ENCODE measurements around the gene CFAP251. TPM values are rescaled to one million over a fixed set of nuclear protein-coding genes. Genes with fewer than 3 reads are reported as not detected.

CFAP251 gene
- total RNA-seq, 1 experiment from 2014 or later = 23.5 TPM

- no TSS peak for BruUV-seq (replicated peaks)
- DNase-seq (ENCODE audit: unreplicated experiment) = no peak
- Mint-ChIP-seq H3K27me3 (ENCODE audit: insufficient read depth, unreplicated experiment) (no peaks in the 10 kb centered on the region), H3K36me3 (ENCODE audit: insufficient read depth, unreplicated experiment) (peaks cover 47% of the 10 kb centered on the region), H3K4me1 (ENCODE audit: insufficient read depth, unreplicated experiment) (no peaks in the 10 kb centered on the region), H3K9me3 (ENCODE audit: unreplicated experiment) (no peaks in the 10 kb centered on the region), H3K27ac (ENCODE audit: low read depth, unreplicated experiment) (no peak overlapping the region), H3K4me3 (ENCODE audit: unreplicated experiment) (no peak overlapping the region)
- CTCF ChIA-PET = interaction anchor here (0.6 kb wide), 2 partner anchors 21 to 98 kb away, joined by 3 read pairs; no protein-coding TSS in a partner anchor
- intact Hi-C loops (cut with micrococcal nuclease) = no loop called here
- POLR2A ChIA-PET = interaction anchor here (1.2 to 2.0 kb wide), 3 partner anchors 8 to 42 kb away, joined by 3 to 7 read pairs (median 4); no protein-coding TSS in a partner anchor
- TF ChIP-seq, protein P1, sequence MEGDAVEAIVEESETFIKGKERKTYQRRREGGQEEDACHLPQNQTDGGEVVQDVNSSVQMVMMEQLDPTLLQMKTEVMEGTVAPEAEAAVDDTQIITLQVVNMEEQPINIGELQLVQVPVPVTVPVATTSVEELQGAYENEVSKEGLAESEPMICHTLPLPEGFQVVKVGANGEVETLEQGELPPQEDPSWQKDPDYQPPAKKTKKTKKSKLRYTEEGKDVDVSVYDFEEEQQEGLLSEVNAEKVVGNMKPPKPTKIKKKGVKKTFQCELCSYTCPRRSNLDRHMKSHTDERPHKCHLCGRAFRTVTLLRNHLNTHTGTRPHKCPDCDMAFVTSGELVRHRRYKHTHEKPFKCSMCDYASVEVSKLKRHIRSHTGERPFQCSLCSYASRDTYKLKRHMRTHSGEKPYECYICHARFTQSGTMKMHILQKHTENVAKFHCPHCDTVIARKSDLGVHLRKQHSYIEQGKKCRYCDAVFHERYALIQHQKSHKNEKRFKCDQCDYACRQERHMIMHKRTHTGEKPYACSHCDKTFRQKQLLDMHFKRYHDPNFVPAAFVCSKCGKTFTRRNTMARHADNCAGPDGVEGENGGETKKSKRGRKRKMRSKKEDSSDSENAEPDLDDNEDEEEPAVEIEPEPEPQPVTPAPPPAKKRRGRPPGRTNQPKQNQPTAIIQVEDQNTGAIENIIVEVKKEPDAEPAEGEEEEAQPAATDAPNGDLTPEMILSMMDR (IDR thresholded peaks at IDR 0.05; ENCODE audit: unreplicated experiment) = no peak
Measured at GRCh38 chr12:121957861-121958515, 39.6 kb downstream of the CFAP251 start.

DNA sequence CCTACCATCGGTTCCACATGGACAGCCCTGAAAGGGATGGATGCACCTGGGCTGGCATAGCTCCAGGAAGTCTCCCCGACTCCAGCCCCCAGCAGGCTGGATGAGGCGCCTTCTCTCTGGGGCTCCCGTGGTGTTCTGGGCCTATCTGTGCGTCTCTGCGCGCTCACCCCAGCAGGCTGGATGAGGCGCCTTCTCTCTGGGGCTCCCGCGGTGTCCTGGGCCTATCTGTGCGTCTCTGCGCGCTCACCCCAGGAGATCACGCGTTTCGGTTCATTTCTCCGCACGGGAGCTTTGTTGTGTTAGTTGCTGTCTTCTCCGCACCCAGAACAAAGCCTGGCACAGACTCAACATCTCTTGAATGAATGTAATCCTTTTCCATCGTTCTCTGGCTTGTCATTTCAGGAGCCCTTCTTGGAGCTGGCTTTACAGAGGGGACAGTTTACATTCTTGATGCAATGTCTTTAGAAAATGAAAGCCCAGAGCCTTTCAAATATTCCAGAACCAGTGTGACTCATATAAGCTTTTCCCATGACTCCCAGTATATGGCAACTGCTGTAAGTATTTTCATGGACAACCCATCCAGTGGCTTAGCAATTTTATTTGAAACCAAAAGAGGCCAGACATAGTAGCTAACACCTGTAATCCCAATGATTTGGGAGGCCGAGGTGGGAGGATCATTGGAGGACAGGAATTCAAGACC is 40.3 kb downstream of the CFAP251 start:
- intact Hi-C loops (cut with micrococcal nuclease) = no loop called here
- DNase-seq (ENCODE audit: unreplicated experiment) = no peak
- H3K27ac Mint-ChIP-seq (ENCODE audit: low read depth, unreplicated experiment) = no peak overlapping the region
- TF ChIP-seq, protein P1 (IDR thresholded peaks at IDR 0.05; ENCODE audit: unreplicated experiment) = no peak
- H3K27me3 Mint-ChIP-seq (ENCODE audit: insufficient read depth, unreplicated experiment) = no peaks in the 10 kb centered on the region
- peaks cover 52% of the 10 kb centered on the region for H3K36me3 Mint-ChIP-seq (ENCODE audit: insufficient read depth, unreplicated experiment)
- H3K9me3 Mint-ChIP-seq (ENCODE audit: unreplicated experiment) = no peaks in the 10 kb centered on the region
- H3K4me3 Mint-ChIP-seq (ENCODE audit: unreplicated experiment) = no peak overlapping the region
- ChIA-PET POLR2A (interaction anchor here (1.2 to 2.0 kb wide), 3 partner anchors 8 to 43 kb away, joined by 3 to 7 read pairs (median 4); no protein-coding TSS in a partner anchor), CTCF (no interaction called here)
- BruUV-seq (replicated peaks) = no TSS peak
- H3K4me1 Mint-ChIP-seq (ENCODE audit: insufficient read depth, unreplicated experiment) = no peaks in the 10 kb centered on the region

- Mint-ChIP-seq H3K4me1 (ENCODE audit: insufficient read depth, unreplicated experiment) (no peaks in the 10 kb centered on the region), H3K9me3 (ENCODE audit: unreplicated experiment) (no peaks in the 10 kb centered on the region), H3K4me3 (ENCODE audit: unreplicated experiment) (no peak overlapping the region), H3K27me3 (ENCODE audit: insufficient read depth, unreplicated experiment) (no peaks in the 10 kb centered on the region), H3K27ac (ENCODE audit: low read depth, unreplicated experiment) (no peak overlapping the region), H3K36me3 (ENCODE audit: insufficient read depth, unreplicated experiment) (peaks cover 53% of the 10 kb centered on the region)
- BruUV-seq (replicated peaks) = no TSS peak
- POLR2A ChIA-PET = interaction anchor here (2.3 kb wide), 1 partner anchor 31 kb away, joined by 7 read pairs; no protein-coding TSS in a partner anchor
- DNase-seq (ENCODE audit: unreplicated experiment) = no peak
- TF ChIP-seq, protein P1 (IDR thresholded peaks at IDR 0.05; ENCODE audit: unreplicated experiment) = no peak
- CTCF ChIA-PET = interaction anchor here (0.6 kb wide), 1 partner anchor 182 kb away, joined by 3 read pairs; no protein-coding TSS in a partner anchor
- intact Hi-C loops (cut with micrococcal nuclease) = no loop called here
Measured at GRCh38 chr12:121960541-121960940, 42.1 kb downstream of the CFAP251 start.

DNA sequence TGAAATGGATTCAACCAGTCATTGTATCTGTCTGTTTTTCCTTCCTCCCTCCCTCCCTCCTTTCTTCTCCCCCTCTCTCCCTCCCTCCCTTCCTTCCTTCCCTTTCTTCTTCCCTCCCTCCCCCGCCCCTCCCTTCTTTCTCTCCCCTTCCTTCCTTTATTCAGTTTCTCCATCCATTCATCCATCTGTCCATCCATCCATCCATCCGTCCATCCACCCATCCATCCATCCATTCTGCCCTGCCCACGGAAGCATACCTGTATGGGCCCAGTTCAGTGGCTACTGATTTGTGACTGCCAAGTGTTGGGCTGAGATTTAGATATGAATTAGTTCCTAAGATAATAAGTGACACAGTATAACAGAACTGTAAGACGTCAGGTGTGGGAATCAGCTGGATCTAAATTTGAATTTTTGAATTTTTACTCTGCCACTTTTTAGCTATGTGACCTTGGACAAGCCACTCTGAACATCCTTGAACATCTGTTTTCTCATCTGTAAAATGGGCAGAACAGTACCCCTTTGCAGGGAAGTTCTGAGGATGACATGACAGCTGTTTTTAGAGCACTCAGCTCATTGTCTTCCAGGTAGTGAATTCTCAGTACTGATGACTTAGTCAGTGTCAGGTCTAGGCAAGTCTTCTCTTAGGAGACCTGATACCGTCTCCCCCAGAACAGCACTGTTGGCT is 42.9 kb downstream of the CFAP251 start:
- ChIA-PET CTCF (interaction anchor here (0.5 to 0.6 kb wide), 2 partner anchors 120 to 279 kb away, joined by 3 read pairs; no protein-coding TSS in a partner anchor), POLR2A (interaction anchor here (2.3 kb wide), 1 partner anchor 31 kb away, joined by 7 read pairs; no protein-coding TSS in a partner anchor)
- Mint-ChIP-seq H3K27ac (ENCODE audit: low read depth, unreplicated experiment) (no peak overlapping the region), H3K4me3 (ENCODE audit: unreplicated experiment) (no peak overlapping the region), H3K36me3 (ENCODE audit: insufficient read depth, unreplicated experiment) (peaks cover 52% of the 10 kb centered on the region), H3K4me1 (ENCODE audit: insufficient read depth, unreplicated experiment) (no peaks in the 10 kb centered on the region), H3K27me3 (ENCODE audit: insufficient read depth, unreplicated experiment) (no peaks in the 10 kb centered on the region), H3K9me3 (ENCODE audit: unreplicated experiment) (no peaks in the 10 kb centered on the region)
- DNase-seq (ENCODE audit: unreplicated experiment) = no peak
- intact Hi-C loops (cut with micrococcal nuclease) = no loop called here
- TF ChIP-seq, protein P1 (IDR thresholded peaks at IDR 0.05; ENCODE audit: unreplicated experiment) = no peak
- BruUV-seq (replicated peaks) = no TSS peak
